H1 (cell line): Measurements from ENCODE around the gene CYP4V2. TPM values are rescaled to one million over a fixed set of nuclear protein-coding genes. Genes with fewer than 3 reads are reported as not detected.
A peak's percentile ranks its signal among the peaks of the same experiment; 100 is the strongest.

Experiments
- CTCF ChIA-PET: fragments of 300-600 bp; sonication (Branson Sonifier 250); formaldehyde crosslinking; loops from one replicate; lab custom pipeline; 2021; ENCODE audit not compliant: partially characterized antibody; lab: Charles Lee
- POLR2A ChIA-PET: fragments of 300-600 bp; sonication (Branson Sonifier 250); formaldehyde crosslinking; loops from one replicate; lab custom pipeline; 2021; ENCODE audit warnings: inconsistent platforms; ENCODE audit not compliant: partially characterized antibody; lab: Charles Lee
- DNase-seq, 2 experiments: peaks; one replicate each; pipeline versions ENCODE4 v3.0.0 to v3.0.0-alpha.2; 2010 to 2022; ENCODE audit warnings: low spot score in 2 of 2, low read depth in 1 of 2, mixed read lengths in 1 of 2
- FAIRE-seq: peaks from 2 replicates; lab custom pipeline; 2011; peaks lifted over from hg19 to GRCh38; lab: Jason Lieb, UNC
- H2AFZ ChIP-seq: 2 replicates; pipeline ENCODE4 v1.8.1; 2012; ENCODE audit warnings: low read length, inconsistent platforms
- H2AK5ac ChIP-seq: 2 replicates; pipeline ENCODE4 v1.6.1; 2013; ENCODE audit warnings: low read depth, low read length
- H2BK120ac ChIP-seq: replicated peaks from 2 replicates; pipeline ENCODE3; 2013; ENCODE audit warnings: low read depth, low read length, inconsistent platforms
- H2BK12ac ChIP-seq: 2 replicates; pipeline ENCODE4 v1.6.1; 2013; ENCODE audit warnings: low read depth, low read length
- H2BK15ac ChIP-seq: 2 replicates; pipeline ENCODE4 v1.6.1; 2013; ENCODE audit warnings: low read length
- H2BK20ac ChIP-seq: 2 replicates; pipeline ENCODE4 v1.6.1; 2013; ENCODE audit warnings: low read length
- H2BK5ac ChIP-seq: 2 replicates; pipeline ENCODE4 v1.6.1; 2013; ENCODE audit warnings: low read depth, low read length
- H3K14ac ChIP-seq: 2 replicates; pipeline ENCODE4 v1.6.1; 2013; ENCODE audit warnings: inconsistent platforms; ENCODE audit not compliant: insufficient read length
- H3K18ac ChIP-seq: 2 replicates; pipeline ENCODE4 v1.6.1; 2013; ENCODE audit warnings: low read length; ENCODE audit errors: extremely low read depth
- H3K23ac ChIP-seq: 2 replicates; pipeline ENCODE4 v1.6.1; 2013; ENCODE audit warnings: inconsistent platforms; ENCODE audit not compliant: insufficient read length
- H3K23me2 ChIP-seq: 2 replicates; pipeline ENCODE4 v1.6.1; 2013; ENCODE audit warnings: low read depth, low read length
- H3K27ac ChIP-seq: 2 replicates; pipeline ENCODE4 v1.6.1; 2011; ENCODE audit warnings: low read depth, low read length, inconsistent platforms
- H3K27me3 ChIP-seq, 4 experiments: replicated peaks in 1 of 4; 1 replicate in 1 of 4; 2 replicates in 3 of 4; pipeline versions ENCODE4 v1.6.1 to v1.8.1; 2011 to 2013; ENCODE audit warnings: low read length in 3 of 4, mild to moderate bottlenecking in 3 of 4, inconsistent platforms in 2 of 4, mixed read lengths in 2 of 4, moderate library complexity in 1 of 4; ENCODE audit not compliant: control insufficient read depth in 3 of 4, insufficient read depth in 3 of 4; ENCODE audit errors: extremely low read depth in 1 of 4
- H3K36me3 ChIP-seq, 4 experiments: 2 replicates each; pipeline versions ENCODE4 v1.6.1 to v1.8.1; 2011 to 2013; ENCODE audit warnings: mild to moderate bottlenecking in 4 of 4, low read length in 3 of 4, moderate library complexity in 2 of 4, control low read depth in 1 of 4, inconsistent platforms in 1 of 4; ENCODE audit not compliant: insufficient read depth in 4 of 4, control insufficient read depth in 2 of 4
- H3K4ac ChIP-seq: replicated peaks from 2 replicates; pipeline ENCODE3; 2013; ENCODE audit warnings: low read length, low read depth, mixed read lengths, inconsistent platforms; ENCODE audit not compliant: insufficient read length
- H3K4me1 ChIP-seq, 4 experiments: replicated peaks in 1 of 4; 1 replicate in 1 of 4; 2 replicates in 3 of 4; pipeline versions ENCODE4 v1.6.1 to v1.8.1; 2011 to 2013; ENCODE audit warnings: low read length in 3 of 4, inconsistent platforms in 2 of 4, mixed read lengths in 1 of 4; ENCODE audit not compliant: insufficient read depth in 4 of 4, control insufficient read depth in 3 of 4
- H3K4me2 ChIP-seq, 2 experiments: 2 replicates each; pipeline versions ENCODE4 v1.6.1 to v1.8.1; 2011 to 2013; ENCODE audit warnings: low read depth in 2 of 2, low read length in 2 of 2, control low read depth in 1 of 2, inconsistent platforms in 1 of 2, mild to moderate bottlenecking in 1 of 2; ENCODE audit not compliant: insufficient read depth in 1 of 2
- H3K4me3 ChIP-seq, 4 experiments: fragments of 200-600, 300-600 bp in 1 of 4; sonication (generic), shearing (Covaris generic), sonication (Bioruptor Twin) in 1 of 4; 2 replicates each; pipeline versions ENCODE4 v1.5.1 to v1.8.1; 2011 to 2016; ENCODE audit warnings: low read length in 4 of 4, low read depth in 3 of 4, control low read depth in 2 of 4, inconsistent platforms in 2 of 4, mild to moderate bottlenecking in 2 of 4, mixed read lengths in 1 of 4, moderate library complexity in 1 of 4; ENCODE audit not compliant: insufficient read depth in 2 of 4; ENCODE audit errors: extremely low read depth in 1 of 4
- H3K56ac ChIP-seq: replicated peaks from 2 replicates; pipeline ENCODE3; 2013; ENCODE audit warnings: low read depth, mild to moderate bottlenecking, mixed read lengths, low read length, inconsistent platforms; ENCODE audit not compliant: insufficient read length
- H3K79me1 ChIP-seq: 2 replicates; pipeline ENCODE4 v1.6.1; 2013; ENCODE audit warnings: low read depth, low read length, control low read depth
- H3K79me2 ChIP-seq, 2 experiments: 2 replicates each; pipeline versions ENCODE4 v1.6.1 to v1.8.1; 2012 to 2013; ENCODE audit warnings: low read length in 2 of 2, mild to moderate bottlenecking in 2 of 2, inconsistent platforms in 1 of 2; ENCODE audit not compliant: insufficient read depth in 2 of 2, control insufficient read depth in 1 of 2
- H3K9ac ChIP-seq, 4 experiments: replicated peaks in 1 of 4; 1 replicate in 1 of 4; 2 replicates in 3 of 4; pipeline versions ENCODE4 v1.6.1 to v1.8.1; 2011 to 2013; ENCODE audit warnings: low read depth in 3 of 4, low read length in 3 of 4, control low read depth in 2 of 4, mild to moderate bottlenecking in 2 of 4, moderate library complexity in 2 of 4, inconsistent platforms in 1 of 4; ENCODE audit errors: extremely low read depth in 1 of 4
- H3K9me3 ChIP-seq, 2 experiments: 2 replicates each; pipeline versions ENCODE4 v1.6.1 to v1.8.1; 2012 to 2013; ENCODE audit warnings: mild to moderate bottlenecking in 2 of 2, moderate library complexity in 2 of 2, control low read depth in 1 of 2, inconsistent platforms in 1 of 2, low read depth in 1 of 2, low read length in 1 of 2, mixed read lengths in 1 of 2; ENCODE audit not compliant: insufficient read depth in 2 of 2
- H4K20me1 ChIP-seq, 2 experiments: replicated peaks in 1 of 2; 2 replicates each; pipeline versions ENCODE3 to v1.8.1; 2011 to 2013; ENCODE audit warnings: inconsistent platforms in 2 of 2, low read length in 2 of 2, mild to moderate bottlenecking in 1 of 2; ENCODE audit not compliant: insufficient read depth in 2 of 2, control insufficient read depth in 1 of 2
- H4K5ac ChIP-seq: 2 replicates; pipeline ENCODE4 v1.6.1; 2013; ENCODE audit warnings: low read length, low read depth, mixed read lengths, inconsistent platforms; ENCODE audit not compliant: insufficient read length
- H4K8ac ChIP-seq: 2 replicates; pipeline ENCODE4 v1.8.0; 2013; ENCODE audit warnings: mild to moderate bottlenecking, moderate library complexity, low read length, inconsistent platforms; ENCODE audit not compliant: insufficient read depth; ENCODE audit errors: extremely low read depth
- H4K91ac ChIP-seq: replicated peaks from 2 replicates; pipeline ENCODE3; 2013; ENCODE audit warnings: low read length, mixed read lengths, inconsistent platforms; ENCODE audit not compliant: insufficient read length
- ASH2L ChIP-seq: fragments of 200-600, 300-600 bp; sonication (generic); IDR thresholded peaks from one replicate; pipeline ENCODE4 v1.7.1; 2017; ENCODE audit warnings: low read length
- BCL11A ChIP-seq, 2 experiments: IDR thresholded peaks; one replicate each; pipeline ENCODE4 v1.6.1; 2011; ENCODE audit warnings: low read depth in 2 of 2, low read length in 2 of 2, mild to moderate bottlenecking in 2 of 2
- GTF2F1 ChIP-seq: IDR thresholded peaks from 2 replicates; pipeline ENCODE4 v1.6.1; 2012; ENCODE audit warnings: low read depth, low read length, improper control_type of control experiment, borderline replicate concordance
- KDM5A ChIP-seq: fragments of 200-600 bp; IDR thresholded peaks from 2 replicates; pipeline ENCODE4 v1.7.1; 2012; ENCODE audit warnings: mild to moderate bottlenecking, low read length, inconsistent platforms, mixed read lengths
- RNF2 ChIP-seq: fragments of 200-900, 300-1000 bp; sonication (generic); IDR thresholded peaks from 2 replicates; pipeline ENCODE4 v1.7.1; 2016; ENCODE audit warnings: borderline replicate concordance, low read depth, mild to moderate bottlenecking, antibody characterized with exemption, low read length; ENCODE audit not compliant: poor library complexity, severe bottlenecking; ENCODE audit errors: missing control alignments
- RXRA ChIP-seq: IDR thresholded peaks from 2 replicates; pipeline ENCODE4 v1.6.1; 2011; ENCODE audit warnings: low read depth, mild to moderate bottlenecking, low read length, moderate library complexity; ENCODE audit not compliant: insufficient read depth
- SIRT6 ChIP-seq: IDR thresholded peaks from one replicate; pipeline ENCODE4 v1.7.1; 2012; ENCODE audit warnings: low read length, inconsistent platforms
- SIX5 ChIP-seq: IDR thresholded peaks from 2 replicates; pipeline ENCODE4 v1.6.1; 2011; ENCODE audit warnings: mild to moderate bottlenecking, low read depth, low read length
- SP4 ChIP-seq: IDR thresholded peaks from 2 replicates; pipeline ENCODE4 v1.6.1; 2012; ENCODE audit warnings: low read length, inconsistent platforms
- TAF7 ChIP-seq: optimal IDR thresholded peaks from 2 replicates; pipeline ENCODE3; 2011; ENCODE audit warnings: low read depth, mild to moderate bottlenecking, inconsistent platforms, low read length, moderate library complexity, borderline replicate concordance
- TCF12 ChIP-seq: IDR thresholded peaks from 2 replicates; pipeline ENCODE4 v1.6.1; 2011; ENCODE audit warnings: low read depth, mild to moderate bottlenecking, low read length
- WGBS, 2 experiments: shearing (Covaris generic) in 1 of 2; methylation state at CpG; one replicate each; pipeline versions ENCODE4 v1.1.6 to v1.1.7; 2013 to 2015; ENCODE audit warnings: low lambda C conversion rate in 2 of 2, mixed read lengths in 2 of 2, inconsistent platforms in 1 of 2, low coverage in 1 of 2, missing lambda C conversion rate in 1 of 2; ENCODE audit not compliant: insufficient replicate concordance in 2 of 2, insufficient coverage in 1 of 2, insufficient read length in 1 of 2; ENCODE audit errors: extremely low coverage in 1 of 2, missing lambda C conversion rate in 1 of 2; 5-methylcytosine and 5-hydroxymethylcytosine counted together
- polyA plus RNA-seq, 7 experiments: library from polyadenylated mRNA; depleted of rRNA in 3 of 7; stranded (reverse) in 5 of 7; unstranded in 2 of 7; fragments of >200 nt in 5 of 7; fragments of 200-250 nt in 2 of 7; gene quantifications; 1 replicate in 5 of 7; 2 replicates in 1 of 7; 4 replicates in 1 of 7; pipeline versions ENCODE4 v1.2.1 to v1.2.3, GENCODE V29; 2011 to 2013; ENCODE audit warnings: missing spikeins in 2 of 7, mixed read lengths in 2 of 7
- total RNA-seq: library from RNA; stranded (reverse); fragmentation: NEBNext Ultra II Directional; extraction: Animal tissue kit (Norgen Biotek cat#: 25700); gene quantifications from 2 replicates; pipeline ENCODE4 v1.2.1, GENCODE V29; 2021
- TF ChIP-seq, protein P1 (sequence below): IDR thresholded peaks from 2 replicates; pipeline ENCODE4 v1.6.1; 2011; ENCODE audit warnings: low read length, improper control_type of control experiment

CYP4V2 gene
- total and polyA plus RNA-seq, 2 of the 8 experiments (the other 6 are each of a cell fraction or from before 2014, with no cell fraction given), result 0.65 to 1.0 TPM

GRCh38 chr4:186203406-186203805, 12.0 kb downstream of the CYP4V2 start:
- H4K8ac ChIP-seq, result no peak overlapping the region
- no peak overlapping the region for H3K23ac ChIP-seq
- H3K4me1 ChIP-seq, result peaks cover 0 to 2% (median 0%) of the 10 kb centered on the region in 4 experiments; a peak in 1 of 7 replicates
- H3K4me3 ChIP-seq, result no peak overlapping the region
- no peak overlapping the region for H2AK5ac ChIP-seq
- ChIA-PET POLR2A (interaction anchor here (0.6 to 0.7 kb wide), 2 partner anchors 34 to 252 kb away, joined by 3 to 4 read pairs; no protein-coding TSS in a partner anchor), CTCF (interaction anchor here (0.6 to 1.7 kb wide), 5 partner anchors 9 to 109 kb away, joined by 3 to 7 read pairs (median 3); partner anchors contain the start of gene CYP4V2)
- no peaks in the 10 kb centered on the region for H3K79me1 ChIP-seq
- H4K5ac ChIP-seq, result no peak overlapping the region
- H3K18ac ChIP-seq, result no peak overlapping the region
- no peak overlapping the region for H3K27ac ChIP-seq
- no peaks in the 10 kb centered on the region for H3K23me2 ChIP-seq
- no peak overlapping the region for H3K9ac ChIP-seq
- peaks cover 0 to 3% of the 10 kb centered on the region in 2 experiments; a peak in 1 of 4 replicates for H3K79me2 ChIP-seq
- no peak overlapping the region for H2BK120ac ChIP-seq
- 87% methylated on average over 12 of the region's 12 CpGs; no CpG with 5 or more reads in 1 of the 2 experiments for WGBS, 2 experiments
- no peak overlapping the region for H3K4me2 ChIP-seq
- FAIRE-seq (no peak), DNase-seq (no peak)
- 0 out of 2 replicates have a peak overlapping the region, but pooled peaks have one; percentile 1 for H2BK15ac ChIP-seq
- H3K27me3 ChIP-seq, result no peaks in the 10 kb centered on the region
- no peak overlapping the region; the same call in 1 of the 2 replicates for H2BK12ac ChIP-seq
- no peak overlapping the region for H3K4ac ChIP-seq
- no peak overlapping the region for H3K56ac ChIP-seq
- no peak overlapping the region for H2BK20ac ChIP-seq
- no peaks in the 10 kb centered on the region for H4K20me1 ChIP-seq
- H4K91ac ChIP-seq, result peak overlapping the region; percentile 62
- H3K36me3 ChIP-seq, result no peaks in the 10 kb centered on the region
- H3K14ac ChIP-seq, result no peak overlapping the region
- H2BK5ac ChIP-seq, result peak overlapping the region; percentile 26; the same call in 1 of the 2 replicates
- no peak overlapping the region for H2AFZ ChIP-seq
- peaks cover 0 to 2% of the 10 kb centered on the region in 2 experiments; a peak in 1 of 4 replicates for H3K9me3 ChIP-seq
- TF ChIP-seq TAF7 (no peak), KDM5A (no peak), GTF2F1 (no peak), SIRT6 (no peak), BCL11A (IDR thresholded peaks at IDR 0.05; ENCODE audit: low read depth in 2 of 2, low read length in 2 of 2) (no peak), TCF12 (no peak), RXRA (no peak), SP4 (no peak), SIX5 (no peak), RNF2 (no peak), ASH2L (no peak)
- TF ChIP-seq, protein P1, sequence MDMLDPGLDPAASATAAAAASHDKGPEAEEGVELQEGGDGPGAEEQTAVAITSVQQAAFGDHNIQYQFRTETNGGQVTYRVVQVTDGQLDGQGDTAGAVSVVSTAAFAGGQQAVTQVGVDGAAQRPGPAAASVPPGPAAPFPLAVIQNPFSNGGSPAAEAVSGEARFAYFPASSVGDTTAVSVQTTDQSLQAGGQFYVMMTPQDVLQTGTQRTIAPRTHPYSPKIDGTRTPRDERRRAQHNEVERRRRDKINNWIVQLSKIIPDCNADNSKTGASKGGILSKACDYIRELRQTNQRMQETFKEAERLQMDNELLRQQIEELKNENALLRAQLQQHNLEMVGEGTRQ, result no peak
